Measurements from ENCODE around the gene TMUB2.
"Not testable (repeated sequence)": the region's sequence is repeated elsewhere in the genome, so short reads cannot be mapped to it uniquely, and the experiment has no call there.

TMUB2 gene

GRCh38 chr17:44186307-44187130, at the start of gene TMUB2:
Gene TMUB2 (plus strand): TSS chr17:44186972. CDS start chr17:44187709, 737 bp downstream.
- peaks cover 31 to 59% of the 10 kb centered on the region in 2 donors for H3K4me1 Mint-ChIP-seq
- H3K36me3 Mint-ChIP-seq: peaks cover 20 to 41% of the 10 kb centered on the region in 2 donors
- ATAC-seq (replicated peaks): peak; percentile 89 to 94
- peak within 1 kb of the TSS; percentile 93 to 99 for H3K4me3 Mint-ChIP-seq
- peak within 1 kb of the TSS; percentile 99 for H3K27ac Mint-ChIP-seq
- H3K9me3 Mint-ChIP-seq: no peaks in the 10 kb centered on the region
- DNase-seq: peak; percentile 99
- H3K27me3 Mint-ChIP-seq: no peaks in the 10 kb centered on the region

GRCh38 chr17:44137891-44138709, 48.7 kb upstream of the TMUB2 start:
- ATAC-seq (replicated peaks): peak; percentile 51
- peak overlapping the region; percentile 22 for H3K27ac Mint-ChIP-seq
- H3K9me3 Mint-ChIP-seq: no peaks in the 10 kb centered on the region
- H3K4me3 Mint-ChIP-seq: peak overlapping the region; percentile 44 to 67
- peaks cover 11 to 14% of the 10 kb centered on the region in 2 donors for H3K27me3 Mint-ChIP-seq
- peaks cover 14 to 29% of the 10 kb centered on the region in 2 donors for H3K4me1 Mint-ChIP-seq
- DNase-seq: peak; percentile 57
- no peaks in the 10 kb centered on the region for H3K36me3 Mint-ChIP-seq

- H3K27ac Mint-ChIP-seq; H3K9me3 Mint-ChIP-seq; DNase-seq; ATAC-seq (replicated peaks); H3K4me3 Mint-ChIP-seq; H3K27me3 Mint-ChIP-seq: not testable (repeated sequence)
- Mint-ChIP-seq H3K4me1 (peaks cover 6 to 20% of the 10 kb centered on the region in 2 donors), H3K36me3 (peaks cover 9 to 10% of the 10 kb centered on the region in 2 donors)
Observed at GRCh38 chr17:44143921-44144320, 42.9 kb upstream of the TMUB2 start.

GRCh38 chr17:44144966-44145739, 41.6 kb upstream of the TMUB2 start:
- DNase-seq: no peak
- peaks cover 6 to 19% of the 10 kb centered on the region in 2 donors for H3K4me1 Mint-ChIP-seq
- no peak overlapping the region for H3K27ac Mint-ChIP-seq
- H3K36me3 Mint-ChIP-seq: peaks cover 12% of the 10 kb centered on the region in 2 donors
- H3K9me3 Mint-ChIP-seq: no peaks in the 10 kb centered on the region
- no peaks in the 10 kb centered on the region for H3K27me3 Mint-ChIP-seq
- H3K4me3 Mint-ChIP-seq: no peak overlapping the region
- ATAC-seq (replicated peaks): no peak

- Mint-ChIP-seq H3K4me3 (no peak overlapping the region), H3K27ac (no peak overlapping the region)
- ATAC-seq (replicated peaks): no peak
Observed at GRCh38 chr17:44146375-44147346, 40.1 kb upstream of the TMUB2 start.

GRCh38 chr17:44147812-44148211, 39.0 kb upstream of the TMUB2 start:
- ATAC-seq (replicated peaks) (no peak), DNase-seq (no peak)
- no peak overlapping the region for H3K4me3 Mint-ChIP-seq
- H3K4me1 Mint-ChIP-seq: peaks cover 0 to 6% of the 10 kb centered on the region in 2 donors
- no peaks in the 10 kb centered on the region for H3K9me3 Mint-ChIP-seq
- peaks cover 13 to 15% of the 10 kb centered on the region in 2 donors for H3K36me3 Mint-ChIP-seq
- no peak overlapping the region for H3K27ac Mint-ChIP-seq
- H3K27me3 Mint-ChIP-seq: no peaks in the 10 kb centered on the region

More at GRCh38 chr17:44146375-44147346, 40.1 kb upstream of the TMUB2 start:
- H3K27me3 Mint-ChIP-seq: no peaks in the 10 kb centered on the region
- DNase-seq: no peak
- no peaks in the 10 kb centered on the region for H3K9me3 Mint-ChIP-seq
- peaks cover 12 to 15% of the 10 kb centered on the region in 2 donors for H3K36me3 Mint-ChIP-seq
- peaks cover 3 to 13% of the 10 kb centered on the region in 2 donors for H3K4me1 Mint-ChIP-seq

- not testable (repeated sequence) for ATAC-seq (replicated peaks); H3K27me3 Mint-ChIP-seq; DNase-seq; H3K9me3 Mint-ChIP-seq; H3K4me3 Mint-ChIP-seq; H3K27ac Mint-ChIP-seq; H3K4me1 Mint-ChIP-seq
- peaks cover 13 to 15% of the 10 kb centered on the region in 2 donors for H3K36me3 Mint-ChIP-seq
Observed at GRCh38 chr17:44149066-44149465, 37.7 kb upstream of the TMUB2 start.

- H3K36me3 Mint-ChIP-seq: peaks cover 13 to 18% of the 10 kb centered on the region in 2 donors
- H3K4me3 Mint-ChIP-seq: no peak overlapping the region
- H3K27me3 Mint-ChIP-seq: no peaks in the 10 kb centered on the region
- H3K27ac Mint-ChIP-seq: no peak overlapping the region
- no peaks in the 10 kb centered on the region for H3K9me3 Mint-ChIP-seq
- no peak for ATAC-seq (replicated peaks)
- peaks cover 0 to 6% of the 10 kb centered on the region in 2 donors for H3K4me1 Mint-ChIP-seq
- no peak for DNase-seq
Observed at GRCh38 chr17:44149750-44150329, 36.9 kb upstream of the TMUB2 start.

- Mint-ChIP-seq H3K4me1 (no peaks in the 10 kb centered on the region), H3K27ac (peak overlapping the region; percentile 6), H3K4me3 (no peak overlapping the region), H3K9me3 (no peaks in the 10 kb centered on the region), H3K27me3 (no peaks in the 10 kb centered on the region), H3K36me3 (peaks cover 6 to 12% of the 10 kb centered on the region in 2 donors)
- no peak for DNase-seq
- ATAC-seq (replicated peaks): no peak
Observed at GRCh38 chr17:44152875-44153274, 33.9 kb upstream of the TMUB2 start.

- H3K4me3 Mint-ChIP-seq: no peak overlapping the region
- ATAC-seq (replicated peaks) (no peak), DNase-seq (no peak)
- H3K27me3 Mint-ChIP-seq: no peaks in the 10 kb centered on the region
- no peaks in the 10 kb centered on the region for H3K9me3 Mint-ChIP-seq
- peaks cover 4 to 9% of the 10 kb centered on the region in 2 donors for H3K36me3 Mint-ChIP-seq
- H3K27ac Mint-ChIP-seq: no peak overlapping the region
- peaks cover 0 to 2% of the 10 kb centered on the region in 2 donors for H3K4me1 Mint-ChIP-seq
Observed at GRCh38 chr17:44155488-44155887, 31.3 kb upstream of the TMUB2 start.

- DNase-seq (no peak), ATAC-seq (replicated peaks) (peak in 1 of 2 donors; percentile 45)
- H3K27ac Mint-ChIP-seq: no peak overlapping the region
- H3K4me1 Mint-ChIP-seq: peaks cover 0 to 2% of the 10 kb centered on the region in 2 donors
- no peaks in the 10 kb centered on the region for H3K27me3 Mint-ChIP-seq
- H3K36me3 Mint-ChIP-seq: peaks cover 3 to 13% of the 10 kb centered on the region in 2 donors
- no peaks in the 10 kb centered on the region for H3K9me3 Mint-ChIP-seq
- no peak overlapping the region for H3K4me3 Mint-ChIP-seq
Observed at GRCh38 chr17:44159519-44160210, 27.1 kb upstream of the TMUB2 start.

GRCh38 chr17:44164476-44164875, 22.3 kb upstream of the TMUB2 start:
- H3K36me3 Mint-ChIP-seq: peaks cover 0 to 11% of the 10 kb centered on the region in 2 donors
- no peaks in the 10 kb centered on the region for H3K9me3 Mint-ChIP-seq
- no peaks in the 10 kb centered on the region for H3K27me3 Mint-ChIP-seq
- no peak overlapping the region for H3K27ac Mint-ChIP-seq
- H3K4me3 Mint-ChIP-seq: no peak overlapping the region
- ATAC-seq (replicated peaks) (no peak), DNase-seq (no peak)
- H3K4me1 Mint-ChIP-seq: peaks cover 5 to 13% of the 10 kb centered on the region in 2 donors

Data from stimulated activated naive B cell treated with anti-CD40 and anti-IgM and Interleukin-4, amounts not matched to agents 10 μg/mL and 1 μg/mL and 100 μg/mL, for 72 hours (primary cell).